Mesodermal cell (in vitro differentiated cells): Measurements from ENCODE around the gene E2F3.
"Not testable (repeated sequence)": the region's sequence is repeated elsewhere in the genome, so short reads cannot be mapped to it uniquely, and the experiment has no call there.

Source experiments
- H3K27ac ChIP-seq: 2 replicates; pipeline ENCODE4 v1.7.0; 2013; ENCODE audit warnings: mild to moderate bottlenecking, low read depth, low read length, moderate library complexity; ENCODE audit not compliant: severe bottlenecking
- H3K36me3 ChIP-seq: 2 replicates; pipeline ENCODE4 v1.7.1; 2013; ENCODE audit warnings: mild to moderate bottlenecking, low read length, moderate library complexity; ENCODE audit not compliant: control insufficient read depth, insufficient read depth
- H3K4me1 ChIP-seq: one replicate; pipeline ENCODE4 v1.7.1; 2013; ENCODE audit warnings: mild to moderate bottlenecking, low read length; ENCODE audit not compliant: insufficient read depth, control insufficient read depth, poor library complexity, severe bottlenecking
- H3K4me3 ChIP-seq: 2 replicates; pipeline ENCODE4 v1.7.0; 2013; ENCODE audit warnings: low read length, control low read depth, mild to moderate bottlenecking; ENCODE audit not compliant: insufficient read depth, poor library complexity, severe bottlenecking; ENCODE audit errors: extremely low read depth
- H3K9me3 ChIP-seq: 2 replicates; pipeline ENCODE4 v1.7.1; 2013; ENCODE audit warnings: mild to moderate bottlenecking, low read length, moderate library complexity; ENCODE audit not compliant: control insufficient read depth
- WGBS, 2 experiments: methylation state at CpG; one replicate each; pipeline ENCODE4 v1.1.5; 2013; ENCODE audit warnings: missing lambda C conversion rate in 2 of 2; ENCODE audit not compliant: insufficient coverage in 2 of 2; 5-methylcytosine and 5-hydroxymethylcytosine counted together

The E2F3 gene

DNA sequence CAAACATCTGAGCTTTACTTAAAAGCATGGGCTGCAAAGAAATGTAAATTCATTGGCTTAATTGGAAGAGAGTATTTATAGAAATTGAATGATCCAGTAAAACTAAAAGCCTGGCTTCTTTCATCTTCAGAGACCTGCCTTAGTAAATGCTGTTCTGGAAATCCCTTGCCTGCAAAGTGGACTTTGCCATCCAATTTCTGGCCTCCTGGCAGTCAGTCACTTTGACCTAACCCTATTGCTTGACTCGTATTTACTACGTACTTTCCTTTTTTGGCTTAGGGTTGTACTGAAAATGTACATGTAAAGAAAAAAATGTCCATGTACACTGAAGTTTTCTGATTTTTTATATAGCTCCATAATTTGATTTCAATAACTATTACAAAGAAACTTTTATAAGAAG is 47.1 kb downstream of the E2F3 start:
- Histone ChIP-seq H3K27ac (no peak overlapping the region), H3K36me3 (peaks cover 18% of the 10 kb centered on the region), H3K9me3 (no peaks in the 10 kb centered on the region), H3K4me1 (peaks cover 6% of the 10 kb centered on the region), H3K4me3 (no peak overlapping the region)
- no CpG with 5 or more reads among the region's 2 CpGs for WGBS, 2 experiments

- Histone ChIP-seq H3K4me1 (peaks cover 13% of the 10 kb centered on the region), H3K27ac (no peak overlapping the region), H3K36me3 (peaks cover 29% of the 10 kb centered on the region), H3K4me3 (no peak overlapping the region), H3K9me3 (no peaks in the 10 kb centered on the region)
- 100% methylated on average over 1 to 2 of the region's 4 CpGs for WGBS, 2 experiments
These were observed 52.6 kb downstream of the E2F3 start for GRCh38 chr6:20454204-20454824.

DNA sequence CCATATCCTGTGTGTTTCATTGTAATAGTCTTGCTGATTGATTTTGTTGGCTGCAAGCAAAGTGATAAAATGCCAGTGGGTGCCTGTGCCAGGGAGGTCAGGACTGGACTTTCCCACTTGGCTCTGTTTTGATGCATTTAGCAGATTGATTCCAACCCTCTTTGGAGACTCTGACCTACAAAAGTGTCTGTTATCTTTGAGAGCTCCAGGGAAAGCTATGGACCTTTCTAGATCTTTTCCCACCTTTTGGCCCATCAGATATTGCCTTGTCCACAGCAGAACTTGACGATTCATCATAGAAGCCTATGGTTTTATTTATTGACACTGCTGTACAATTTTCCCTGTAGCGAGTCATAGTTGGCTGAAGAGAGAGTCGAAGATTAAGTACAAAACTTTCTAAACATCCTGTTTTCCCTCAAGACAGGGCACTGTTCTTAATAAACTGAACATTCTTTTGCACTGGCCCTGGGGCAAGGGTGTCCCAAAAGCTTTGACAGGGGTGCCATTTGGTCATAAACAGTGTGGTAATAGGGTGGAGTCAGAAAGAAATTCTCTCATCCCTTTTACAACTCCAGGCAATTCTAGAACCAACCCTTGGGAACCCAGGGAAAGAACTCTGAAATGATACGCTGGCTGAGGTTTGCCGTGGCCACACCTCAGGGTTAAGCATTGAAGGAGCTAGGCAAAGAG is 53.7 kb downstream of the E2F3 start:
- 77 to 100% methylated on average over 2 to 3 of the region's 5 CpGs for WGBS, 2 experiments
- Histone ChIP-seq H3K9me3 (no peaks in the 10 kb centered on the region), H3K4me3 (no peak overlapping the region), H3K4me1 (peaks cover 13% of the 10 kb centered on the region), H3K27ac (no peak overlapping the region), H3K36me3 (peaks cover 36% of the 10 kb centered on the region)

GRCh38 chr6:20458027-20458894 is 56.6 kb downstream of the E2F3 start:
- Histone ChIP-seq H3K4me1 (peaks cover 13% of the 10 kb centered on the region), H3K27ac (peak overlapping the region; percentile 60), H3K36me3 (peaks cover 61% of the 10 kb centered on the region), H3K4me3 (no peak overlapping the region), H3K9me3 (no peaks in the 10 kb centered on the region)
- WGBS, 2 experiments = 88 to 97% methylated on average over 1 to 4 of the region's 8 CpGs

- Histone ChIP-seq H3K9me3 (no peaks in the 10 kb centered on the region), H3K4me1 (peaks cover 13% of the 10 kb centered on the region), H3K4me3 (no peak overlapping the region), H3K36me3 (peaks cover 71% of the 10 kb centered on the region), H3K27ac (no peak overlapping the region)
- 91 to 96% methylated on average over 5 to 6 of the region's 6 CpGs for WGBS, 2 experiments
These were observed 58.0 kb downstream of the E2F3 start for GRCh38 chr6:20459682-20460081.

GRCh38 chr6:20461576-20461975 is 59.9 kb downstream of the E2F3 start:
- H3K27ac ChIP-seq = no peak overlapping the region
- H3K9me3 ChIP-seq = no peaks in the 10 kb centered on the region
- peaks cover 67% of the 10 kb centered on the region for H3K36me3 ChIP-seq
- no peak overlapping the region for H3K4me3 ChIP-seq
- no CpG with 5 or more reads among the region's 6 CpGs for WGBS, 2 experiments
- H3K4me1 ChIP-seq = peaks cover 8% of the 10 kb centered on the region

DNA sequence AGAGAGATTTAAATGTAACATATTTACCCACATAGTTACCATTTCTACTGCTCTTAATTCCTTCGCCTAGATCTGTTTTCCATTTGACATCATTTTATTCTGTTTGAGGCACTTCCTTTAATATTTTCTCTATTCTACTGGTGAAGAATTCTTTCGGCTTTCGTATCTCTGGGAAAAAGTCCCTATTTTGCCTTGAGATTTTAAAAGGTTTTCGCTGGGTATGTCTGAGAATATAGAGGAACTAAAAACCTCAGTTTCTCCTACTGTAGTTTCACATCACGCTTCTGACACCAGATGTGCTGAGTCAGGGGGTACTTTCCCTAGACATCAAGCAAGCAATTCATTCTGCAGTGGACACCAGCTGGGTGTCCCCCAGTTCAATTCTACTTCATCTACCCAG is 61.7 kb downstream of the E2F3 start:
- WGBS, 2 experiments = 100% methylated on average over 1 of the region's 5 CpGs; no CpG with 5 or more reads in 1 of the 2 experiments
- H3K36me3 ChIP-seq = peaks cover 71% of the 10 kb centered on the region

GRCh38 chr6:20464041-20464440 is 62.4 kb downstream of the E2F3 start:
- Histone ChIP-seq H3K4me1 (no peaks in the 10 kb centered on the region), H3K4me3 (no peak overlapping the region), H3K27ac (no peak overlapping the region), H3K9me3 (no peaks in the 10 kb centered on the region), H3K36me3 (peaks cover 74% of the 10 kb centered on the region)
- 100% methylated on average over 1 of the region's 2 CpGs for WGBS, 2 experiments

More for the DNA sequence above, 61.7 kb downstream of the E2F3 start:
- H3K27ac ChIP-seq = no peak overlapping the region
- no peaks in the 10 kb centered on the region for H3K9me3 ChIP-seq
- H3K4me1 ChIP-seq = peaks cover 5% of the 10 kb centered on the region
- H3K4me3 ChIP-seq = no peak overlapping the region

GRCh38 chr6:20464847-20465246 is 63.2 kb downstream of the E2F3 start:
- Histone ChIP-seq H3K27ac (no peak overlapping the region), H3K4me3 (no peak overlapping the region), H3K36me3 (peaks cover 76% of the 10 kb centered on the region), H3K4me1 (no peaks in the 10 kb centered on the region), H3K9me3 (no peaks in the 10 kb centered on the region)
- 93 to 94% methylated on average over 4 of the region's 4 CpGs for WGBS, 2 experiments

GRCh38 chr6:20465616-20466015 is 63.9 kb downstream of the E2F3 start:
- H3K4me1 ChIP-seq, H3K27ac ChIP-seq, H3K4me3 ChIP-seq, H3K9me3 ChIP-seq: not testable (repeated sequence)
- peaks cover 77% of the 10 kb centered on the region for H3K36me3 ChIP-seq
- 100% methylated on average over 2 of the region's 4 CpGs for WGBS, 2 experiments
